Fibroblast of pulmonary artery (primary cell): Measurements from ENCODE around the gene NRARP.

ENCODE experiments used
- DNase-seq: peaks from one replicate; pipeline ENCODE4 v3.0.0-alpha.2; 2010; ENCODE audit warnings: low read depth
- H3K4me3 ChIP-seq: replicated peaks from 2 replicates; pipeline ENCODE4 v1.5.1; 2011; ENCODE audit warnings: low read depth, mild to moderate bottlenecking, control low read depth, low read length, moderate library complexity
- CTCF ChIP-seq: IDR thresholded peaks from 2 replicates; pipeline ENCODE4 v1.5.1; 2011; ENCODE audit warnings: mild to moderate bottlenecking, control low read depth, low read length, inconsistent platforms; ENCODE audit errors: missing control alignments

NRARP gene

GRCh38 chr9:137311171-137311985 is 9.3 kb upstream of the NRARP start:
- peak; percentile 26 for DNase-seq
- no peak for TF ChIP-seq CTCF
- H3K4me3 ChIP-seq = no peak overlapping the region

DNA sequence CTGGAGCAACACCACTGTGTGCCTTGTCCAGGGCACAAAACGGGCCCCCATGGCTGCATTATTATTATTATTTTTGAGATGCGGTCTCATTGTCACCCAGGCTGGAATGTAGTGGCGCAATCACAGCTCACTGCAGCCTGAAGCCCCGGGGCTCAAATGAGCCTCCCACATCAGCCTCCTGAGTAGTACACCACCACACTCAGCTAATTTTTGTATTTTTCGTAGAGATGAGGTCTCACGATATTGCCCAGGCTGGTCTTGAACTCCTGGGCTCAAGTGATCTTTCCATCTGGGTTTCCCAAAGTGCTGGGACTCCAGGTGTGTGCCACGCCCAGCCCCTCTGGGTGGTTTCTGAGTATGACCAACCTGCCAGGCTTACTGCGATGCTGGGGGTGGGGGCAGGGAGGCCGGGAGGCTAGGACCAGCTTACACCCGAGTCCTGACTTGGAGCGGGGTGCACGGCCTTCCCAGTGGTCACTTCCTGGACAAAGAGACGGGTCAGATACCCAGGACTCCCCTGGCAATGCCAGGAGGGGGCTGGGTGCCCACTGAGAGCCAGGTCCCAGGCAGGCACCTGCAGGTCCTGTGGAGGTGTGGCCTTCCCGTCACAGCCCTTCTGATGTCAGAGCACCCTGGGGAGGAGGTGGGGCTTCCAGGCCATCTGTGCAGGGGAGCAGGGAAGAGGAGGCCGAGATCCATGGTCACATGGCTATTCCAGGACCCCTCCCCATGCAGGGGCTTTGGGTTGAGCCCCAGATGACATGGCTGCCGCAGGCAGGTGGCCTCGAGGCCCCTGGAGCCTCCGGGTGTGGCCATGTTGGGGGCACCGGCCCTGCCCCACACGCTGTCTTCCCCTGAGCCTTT is 8.3 kb upstream of the NRARP start:
- H3K4me3 ChIP-seq = no peak overlapping the region
- TF ChIP-seq CTCF = no peak
- no peak for DNase-seq

- no peak overlapping the region for H3K4me3 ChIP-seq
- DNase-seq = no peak
- no peak for TF ChIP-seq CTCF
Measured at GRCh38 chr9:137309368-137310188, 7.5 kb upstream of the NRARP start.

DNA sequence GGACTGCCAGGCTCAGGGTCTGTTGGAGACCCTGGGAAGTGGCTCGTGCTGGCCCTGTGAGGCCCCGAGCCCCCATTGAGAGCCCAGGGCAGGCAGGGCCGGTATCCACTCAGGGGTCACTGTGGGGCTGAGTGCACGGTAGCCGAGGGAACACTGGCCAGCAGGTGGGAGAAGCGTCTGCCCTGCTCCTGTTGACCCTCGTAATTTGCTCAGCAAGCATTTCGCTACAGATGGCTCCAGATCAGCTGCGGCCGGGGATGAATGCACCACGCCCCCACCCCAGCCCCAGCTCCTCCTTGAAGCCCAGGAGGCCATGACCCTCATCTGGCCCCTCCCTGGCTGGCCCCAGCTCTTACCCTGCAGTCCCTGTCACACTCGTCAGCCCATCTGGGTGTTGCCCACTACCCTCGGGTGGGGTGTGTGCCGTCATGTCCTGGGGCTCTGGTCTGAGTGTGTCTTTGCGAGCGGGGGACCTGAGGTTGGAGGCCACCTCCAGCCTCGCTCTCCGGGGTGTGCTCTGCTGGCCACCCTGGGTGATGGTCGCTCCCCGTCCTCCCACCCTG is 6.1 kb upstream of the NRARP start:
- no peak overlapping the region for H3K4me3 ChIP-seq
- no peak for DNase-seq
- no peak for TF ChIP-seq CTCF

DNA sequence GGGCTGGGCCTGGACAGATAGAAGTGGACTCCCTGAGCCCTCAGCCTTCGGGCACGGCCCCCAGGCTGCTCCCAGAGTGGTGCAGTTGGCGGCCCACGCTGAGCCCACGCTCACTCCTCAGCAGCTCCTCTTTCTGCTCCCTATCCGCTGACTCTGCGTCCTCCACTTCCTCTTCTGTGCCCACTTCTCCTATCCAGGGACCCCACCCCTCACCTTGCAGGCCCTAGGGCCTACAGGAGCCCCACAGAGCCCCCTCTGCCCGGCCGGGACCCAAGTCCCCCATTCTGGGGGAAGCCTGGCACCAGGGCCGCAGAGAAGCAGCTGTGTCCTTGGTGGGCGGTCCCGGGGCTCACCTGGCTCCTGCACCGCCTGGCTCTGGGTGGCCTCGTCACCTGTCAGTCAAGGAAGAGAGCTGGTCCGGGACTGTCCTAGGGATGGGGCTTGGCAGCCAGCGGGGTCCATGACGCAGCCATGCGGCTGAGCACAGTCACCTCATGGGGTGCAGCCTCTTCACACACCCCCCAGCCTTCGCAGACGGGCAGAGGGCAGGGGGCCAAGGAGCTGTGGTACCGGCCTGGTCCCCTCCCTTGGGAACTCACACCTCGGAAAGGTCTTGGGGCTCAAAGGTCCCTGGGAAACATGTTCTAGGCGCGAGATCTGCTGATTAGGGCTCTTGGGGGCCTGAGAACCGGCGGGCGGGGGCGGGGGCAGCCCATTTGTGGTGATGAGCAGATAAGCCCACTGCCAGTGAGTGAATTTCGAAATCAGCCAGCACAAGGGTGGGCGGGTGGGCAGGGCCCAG is 5.4 kb upstream of the NRARP start:
- no peak for DNase-seq
- no peak for TF ChIP-seq CTCF
- no peak overlapping the region for H3K4me3 ChIP-seq

GRCh38 chr9:137306850-137307254 is 4.8 kb upstream of the NRARP start:
- TF ChIP-seq CTCF = no peak
- DNase-seq = no peak
- no peak overlapping the region for H3K4me3 ChIP-seq
